Measurements from ENCODE around the gene LLGL1. TPM values are rescaled to one million over a fixed set of nuclear protein-coding genes. Genes with fewer than 3 reads are reported as not detected.
A peak's percentile ranks its signal among the peaks of the same experiment; 100 is the strongest.

The LLGL1 gene
- total RNA-seq, 1 experiment from 2014 or later: 44.3 TPM

GRCh38 chr17:18184143-18185031, 41.0 kb upstream of the LLGL1 start:
- H3K9me3 ChIP-seq (ENCODE audit: control insufficient read depth in 1 of 2, insufficient read depth in 1 of 2, low read depth in 1 of 2, low read length in 2 of 2): no peaks in the 10 kb centered on the region
- CTCF ChIA-PET: interaction anchor here (1.4 to 1.5 kb wide), 3 partner anchors 28 to 40 kb away, joined by 3 read pairs; no protein-coding TSS in a partner anchor
- peaks cover 18 to 39% of the 10 kb centered on the region in 2 experiments for H3K4me1 ChIP-seq (ENCODE audit: control insufficient read depth in 1 of 2, insufficient read depth in 2 of 2, low read length in 2 of 2)
- TF ChIP-seq ATF3 (IDR thresholded peaks at IDR 0.05): no peak
- no peak for TF ChIP-seq JUND (IDR thresholded peaks at IDR 0.05)
- TF ChIP-seq FOSL1 (IDR thresholded peaks at IDR 0.05; ENCODE audit: low read depth): no peak
- TF ChIP-seq TCF7L2 (IDR thresholded peaks at IDR 0.05; ENCODE audit: borderline replicate concordance, extremely low read depth, insufficient read depth, insufficient read length): no peak
- POLR2A ChIA-PET: interaction anchor here (1.0 kb wide), 1 partner anchor 26 kb away, joined by 4 read pairs; no protein-coding TSS in a partner anchor
- no peaks in the 10 kb centered on the region for H3K27me3 ChIP-seq (ENCODE audit: insufficient read depth, low read length)
- DNase-seq (ENCODE audit: low read depth, low spot score): no peak
- peak overlapping the region; percentile 99 for H3K27ac ChIP-seq (ENCODE audit: low read depth, low read length)
- peak overlapping the region; percentile 94 for H3K4me2 ChIP-seq (ENCODE audit: low read length)
- RAD21 ChIA-PET (ENCODE audit: low non-redundant PET in 1 of 2, low total read pairs in 2 of 2, uncharacterized antibody in 2 of 2, unreplicated experiment in 2 of 2): no interaction called here
- peaks cover 13 to 18% of the 10 kb centered on the region in 2 experiments; a peak in 3 of 4 replicates for H3K36me3 ChIP-seq (ENCODE audit: control insufficient read depth in 1 of 2, insufficient read depth in 2 of 2, low read length in 2 of 2)
- peak overlapping the region; percentile 79 to 80 for H3K4me3 ChIP-seq (replicated peaks in 1 of 2; ENCODE audit: low read depth in 1 of 2, low read length in 2 of 2)
- no peaks in the 10 kb centered on the region for H3K9me2 ChIP-seq (ENCODE audit: insufficient read depth)
- peaks cover 53% of the 10 kb centered on the region for H3K79me2 ChIP-seq (ENCODE audit: insufficient read depth, low read length)
- H2AFZ ChIP-seq (ENCODE audit: low read depth, low read length, poor library complexity, severe bottlenecking): no peak overlapping the region
- no peak for ATAC-seq
- no peaks in the 10 kb centered on the region for H4K20me1 ChIP-seq (ENCODE audit: insufficient read depth)
- BruUV-seq (replicated peaks): no TSS peak
- peak overlapping the region; percentile 87 for H3K9ac ChIP-seq (ENCODE audit: low read length)
- intact Hi-C loops (cut with micrococcal nuclease): no loop called here

- H3K4me3 ChIP-seq (replicated peaks in 1 of 2; ENCODE audit: low read depth in 1 of 2, low read length in 2 of 2): peak overlapping the region; percentile 79 to 80; a peak in 3 of 4 replicates
- H3K79me2 ChIP-seq (ENCODE audit: insufficient read depth, low read length): peaks cover 63% of the 10 kb centered on the region
- peaks cover 14 to 24% of the 10 kb centered on the region in 2 experiments; a peak in 3 of 4 replicates for H3K36me3 ChIP-seq (ENCODE audit: control insufficient read depth in 1 of 2, insufficient read depth in 2 of 2, low read length in 2 of 2)
- no peaks in the 10 kb centered on the region for H3K9me3 ChIP-seq (ENCODE audit: control insufficient read depth in 1 of 2, insufficient read depth in 1 of 2, low read depth in 1 of 2, low read length in 2 of 2)
- ChIA-PET RAD21 (ENCODE audit: low non-redundant PET in 1 of 2, low total read pairs in 2 of 2, uncharacterized antibody in 2 of 2, unreplicated experiment in 2 of 2) (no interaction called here), CTCF (no interaction called here), POLR2A (no interaction called here)
- H4K20me1 ChIP-seq (ENCODE audit: insufficient read depth): no peaks in the 10 kb centered on the region
- intact Hi-C loops (cut with micrococcal nuclease): no loop called here
- H3K9me2 ChIP-seq (ENCODE audit: insufficient read depth): no peaks in the 10 kb centered on the region
- DNase-seq (ENCODE audit: low read depth, low spot score) (no peak), ATAC-seq (no peak)
- H3K9ac ChIP-seq (ENCODE audit: low read length): peak overlapping the region; percentile 87
- no peak overlapping the region for H3K27ac ChIP-seq (ENCODE audit: low read depth, low read length)
- BruUV-seq (replicated peaks): TSS peak; percentile 56
- peaks cover 18 to 39% of the 10 kb centered on the region in 2 experiments for H3K4me1 ChIP-seq (ENCODE audit: control insufficient read depth in 1 of 2, insufficient read depth in 2 of 2, low read length in 2 of 2)
- H2AFZ ChIP-seq (ENCODE audit: low read depth, low read length, poor library complexity, severe bottlenecking): no peak overlapping the region
- H3K4me2 ChIP-seq (ENCODE audit: low read length): peak overlapping the region; percentile 94
- H3K27me3 ChIP-seq (ENCODE audit: insufficient read depth, low read length): no peaks in the 10 kb centered on the region
- no peak for TF ChIP-seq REST (IDR thresholded peaks at IDR 0.05; ENCODE audit: low read depth)
- no peak for TF ChIP-seq RAD21 (IDR thresholded peaks at IDR 0.05; ENCODE audit: low read depth)
- no peak for TF ChIP-seq CTCF (IDR thresholded peaks at IDR 0.05 in 2 of 3, conservative IDR thresholded peaks at IDR 0.05 in 1 of 3; ENCODE audit: borderline replicate concordance in 1 of 3, insufficient read depth in 1 of 3, low read depth in 2 of 3, low read length in 2 of 3)
- no peak for TF ChIP-seq ZFX (IDR thresholded peaks at IDR 0.05)
- TF ChIP-seq JUND (IDR thresholded peaks at IDR 0.05): no peak
- TF ChIP-seq TCF7L2 (IDR thresholded peaks at IDR 0.05; ENCODE audit: borderline replicate concordance, extremely low read depth, insufficient read depth, insufficient read length): no peak
- TF ChIP-seq ELF1 (IDR thresholded peaks at IDR 0.05; ENCODE audit: borderline replicate concordance, low read depth): no peak
- TF ChIP-seq EGR1 (IDR thresholded peaks at IDR 0.05; ENCODE audit: low read depth): no peak
- TF ChIP-seq MAX (IDR thresholded peaks at IDR 0.05): no peak
These were observed 40.0 kb upstream of the LLGL1 start for GRCh38 chr17:18185391-18185790.
